Lung (tissue), 12 donors: ENCODE measurements around the gene ELN. TPM values are rescaled to one million over a fixed set of nuclear protein-coding genes. Genes with fewer than 3 reads are reported as not detected.

Source experiments
- ATAC-seq: fragments of 200-7000 bp; cut with Tn5 transposase; one replicate; pipeline ENCODE4 v1.9.1; 2020; ENCODE audit warnings: moderate number of reproducible peaks; ENCODE audit not compliant: insufficient read depth, low FRiP score
- DNase-seq, 3 donors: peaks; one replicate each; pipeline ENCODE4 v3.0.0-alpha.2; 2013 to 2017
- H3K27ac ChIP-seq, 2 donors: one replicate each; pipeline ENCODE4 v1.5.1; 2013; ENCODE audit warnings: mild to moderate bottlenecking in 2 of 2, moderate library complexity in 2 of 2, control low read depth in 1 of 2, inconsistent platforms in 1 of 2, low read depth in 1 of 2, low read length in 1 of 2
- H3K27me3 ChIP-seq, 3 donors: one replicate each; pipeline ENCODE4 v1.5.1; 2013; ENCODE audit warnings: low read length in 2 of 3; ENCODE audit not compliant: control insufficient read depth in 3 of 3, insufficient read depth in 3 of 3
- H3K36me3 ChIP-seq, 4 donors: one replicate each; pipeline ENCODE4 v1.5.1; 2013; ENCODE audit warnings: low read length in 4 of 4, mild to moderate bottlenecking in 1 of 4, moderate library complexity in 1 of 4; ENCODE audit not compliant: control insufficient read depth in 4 of 4, insufficient read depth in 4 of 4
- H3K4me1 ChIP-seq, 5 donors: one replicate each; pipeline ENCODE4 v1.5.1; 2013; ENCODE audit warnings: low read length in 5 of 5, mild to moderate bottlenecking in 2 of 5, moderate library complexity in 1 of 5; ENCODE audit not compliant: control insufficient read depth in 5 of 5, insufficient read depth in 5 of 5
- H3K4me3 ChIP-seq: one replicate; pipeline ENCODE4 v1.5.1; 2013; ENCODE audit warnings: mild to moderate bottlenecking, control low read depth, moderate library complexity
- H3K9ac ChIP-seq, 2 donors: one replicate each; pipeline ENCODE4 v1.5.1; 2013; ENCODE audit warnings: low read length in 2 of 2, control low read depth in 1 of 2; ENCODE audit not compliant: insufficient read depth in 1 of 2
- H3K9me3 ChIP-seq, 4 donors: one replicate each; pipeline ENCODE4 v1.5.1; 2013; ENCODE audit warnings: low read length in 3 of 4, mild to moderate bottlenecking in 1 of 4, moderate library complexity in 1 of 4; ENCODE audit not compliant: control insufficient read depth in 4 of 4, insufficient read depth in 3 of 4
- CTCF ChIP-seq: IDR thresholded peaks from 2 replicates; pipeline ENCODE4 v1.5.1; 2012; ENCODE audit warnings: mild to moderate bottlenecking; ENCODE audit errors: control extremely low read depth, extremely low read depth
- WGBS, 2 donors: extraction: QIAGEN DNeasy Blood & Tissue Kit; methylation state at CpG; one replicate each; pipeline ENCODE4 v1.1.7; 2013; 5-methylcytosine and 5-hydroxymethylcytosine counted together
- polyA plus RNA-seq, 2 donors: library from polyadenylated mRNA; stranded (reverse); fragments of 200-250 nt; gene quantifications; one replicate each; pipeline ENCODE4 v1.2.1, GENCODE V29; 2013
- total RNA-seq, 2 donors: library from RNA; depleted of rRNA in 1 of 2; stranded (reverse); fragments of >200 nt in 1 of 2; gene quantifications; one replicate each; pipeline ENCODE4 v1.2.1, GENCODE V29; 2014 to 2021
- donor health status: control.
- donor health status: control.
- donor health status: Bipolar disorder and iron deficiency.
- donor health status: healthy.
- donor health status: DM: yes; HTN: yes; CAD: no.

ELN gene
- total and polyA plus RNA-seq, 4 donors: 60.4 to 274 (median 125) TPM

GRCh38 chr7:74095135-74095534 lies 67.2 kb downstream of the ELN start:
- WGBS, 2 donors: 93 to 94% methylated on average over 6 of the region's 6 CpGs
- H3K27ac ChIP-seq: peak overlapping the region in 1 of 2 donors; percentile 90
- no peak overlapping the region for H3K4me3 ChIP-seq
- no peak for DNase-seq
- H3K36me3 ChIP-seq: peaks cover 0 to 11% (median 7%) of the 10 kb centered on the region in 4 donors
- no peak for TF ChIP-seq CTCF
- no peaks in the 10 kb centered on the region for H3K27me3 ChIP-seq
- no peak for ATAC-seq
- peak overlapping the region in 1 of 2 donors; percentile 39 for H3K9ac ChIP-seq
- H3K4me1 ChIP-seq: peaks cover 0 to 26% (median 14%) of the 10 kb centered on the region in 5 donors
- no peaks in the 10 kb centered on the region for H3K9me3 ChIP-seq

GRCh38 chr7:74097937-74098614 lies 70.1 kb downstream of the ELN start:
- TF ChIP-seq CTCF: no peak
- Histone ChIP-seq H3K4me1 (peaks cover 0 to 20% (median 14%) of the 10 kb centered on the region in 5 donors), H3K27ac (no peak overlapping the region), H3K36me3 (peaks cover 0 to 19% (median 9%) of the 10 kb centered on the region in 4 donors), H3K9me3 (no peaks in the 10 kb centered on the region), H3K27me3 (no peaks in the 10 kb centered on the region), H3K4me3 (no peak overlapping the region), H3K9ac (no peak overlapping the region)
- ATAC-seq (no peak), DNase-seq (no peak)
- WGBS, 2 donors: 83 to 92% methylated on average over 11 of the region's 11 CpGs

DNA sequence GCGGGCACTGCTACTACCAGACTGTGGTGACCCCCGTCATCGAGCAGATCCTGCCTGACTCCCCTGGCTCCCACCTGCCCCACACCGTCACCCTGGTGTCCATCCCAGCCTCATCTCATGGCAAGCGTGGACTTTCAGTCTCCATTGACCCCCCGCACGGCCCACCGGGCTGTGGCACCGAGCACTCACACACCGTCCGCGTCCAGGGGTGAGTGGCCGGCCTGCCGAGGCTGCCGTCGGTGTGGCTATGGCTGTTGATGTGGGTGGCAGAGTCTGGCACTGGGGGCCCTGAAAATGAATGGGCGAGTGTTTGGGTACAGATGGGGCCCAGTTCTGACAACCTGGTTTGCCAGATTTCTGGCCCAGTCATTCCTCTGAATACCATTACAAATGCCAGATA lies 71.1 kb downstream of the ELN start:
- 96 to 98% methylated on average over 17 of the region's 17 CpGs for WGBS, 2 donors
- Histone ChIP-seq H3K27ac (no peak overlapping the region), H3K4me1 (peaks cover 0 to 12% (median 6%) of the 10 kb centered on the region in 5 donors), H3K9ac (no peak overlapping the region), H3K27me3 (no peaks in the 10 kb centered on the region), H3K36me3 (peaks cover 0 to 19% (median 9%) of the 10 kb centered on the region in 4 donors), H3K9me3 (no peaks in the 10 kb centered on the region), H3K4me3 (no peak overlapping the region)
- ATAC-seq (no peak), DNase-seq (no peak)
- no peak for TF ChIP-seq CTCF
